ENCODE data around the gene SMIM3. TPM values are rescaled to one million over a fixed set of nuclear protein-coding genes. Genes with fewer than 3 reads are reported as not detected.
"Not testable (repeated sequence)": the region's sequence is repeated elsewhere in the genome, so short reads cannot be mapped to it uniquely, and the experiment has no call there.

Gene SMIM3
- total RNA-seq, 1 donor from 2014 or later: 8.2 TPM

DNA sequence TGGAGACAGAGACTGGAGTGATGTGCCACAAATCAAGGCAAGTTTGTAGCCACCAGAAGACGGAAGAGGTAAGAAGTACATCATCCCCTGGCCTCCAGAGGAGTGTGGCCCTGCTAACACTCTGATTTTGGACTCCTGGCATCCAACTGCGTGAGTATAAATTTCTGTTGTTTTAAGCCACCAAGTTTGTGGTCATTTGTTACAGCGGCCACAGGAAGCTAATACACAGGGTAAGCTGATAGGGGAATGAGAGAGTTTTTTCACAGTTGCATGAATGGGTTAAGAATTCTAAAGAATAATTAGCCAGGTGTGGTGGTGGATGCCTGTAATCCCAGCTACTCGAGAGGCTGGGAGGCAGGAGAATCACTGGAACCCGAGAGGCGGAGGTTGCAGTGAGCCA, 25.8 kb downstream of the SMIM3 start:
- Mint-ChIP-seq H3K4me1 (ENCODE audit: unreplicated experiment) (peaks cover 11% of the 10 kb centered on the region), H3K27ac (no peak overlapping the region), H3K9me3 (peaks cover 5% of the 10 kb centered on the region)

DNA sequence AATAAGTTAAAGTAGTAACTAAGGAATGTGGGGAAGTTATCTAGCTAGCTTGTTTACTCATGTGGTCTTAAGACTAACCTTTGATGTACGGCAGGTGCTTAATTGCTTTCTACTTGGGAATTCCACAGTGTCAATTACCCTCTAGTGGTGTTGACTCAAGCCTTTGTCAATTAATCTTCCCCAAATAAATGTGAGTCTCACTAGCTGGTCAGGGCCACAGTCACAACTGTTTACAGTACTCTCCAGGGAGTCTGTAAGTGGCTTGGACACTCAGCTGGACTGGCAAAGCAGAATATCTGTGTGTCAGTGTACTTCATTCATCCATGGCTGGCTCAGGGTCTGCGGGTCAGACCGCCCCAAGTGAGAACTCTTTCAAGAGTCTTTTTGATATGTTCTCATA, 30.8 kb downstream of the SMIM3 start:
- H3K4me3 Mint-ChIP-seq: no peak overlapping the region
- peaks cover under 1% of the 10 kb centered on the region for H3K9me3 Mint-ChIP-seq
- H3K4me1 Mint-ChIP-seq (ENCODE audit: unreplicated experiment): no peaks in the 10 kb centered on the region
- no peak for DNase-seq (ENCODE audit: extremely low spot score, unreplicated experiment)
- H3K27me3 Mint-ChIP-seq: peaks cover 7% of the 10 kb centered on the region
- TF ChIP-seq, protein P1, sequence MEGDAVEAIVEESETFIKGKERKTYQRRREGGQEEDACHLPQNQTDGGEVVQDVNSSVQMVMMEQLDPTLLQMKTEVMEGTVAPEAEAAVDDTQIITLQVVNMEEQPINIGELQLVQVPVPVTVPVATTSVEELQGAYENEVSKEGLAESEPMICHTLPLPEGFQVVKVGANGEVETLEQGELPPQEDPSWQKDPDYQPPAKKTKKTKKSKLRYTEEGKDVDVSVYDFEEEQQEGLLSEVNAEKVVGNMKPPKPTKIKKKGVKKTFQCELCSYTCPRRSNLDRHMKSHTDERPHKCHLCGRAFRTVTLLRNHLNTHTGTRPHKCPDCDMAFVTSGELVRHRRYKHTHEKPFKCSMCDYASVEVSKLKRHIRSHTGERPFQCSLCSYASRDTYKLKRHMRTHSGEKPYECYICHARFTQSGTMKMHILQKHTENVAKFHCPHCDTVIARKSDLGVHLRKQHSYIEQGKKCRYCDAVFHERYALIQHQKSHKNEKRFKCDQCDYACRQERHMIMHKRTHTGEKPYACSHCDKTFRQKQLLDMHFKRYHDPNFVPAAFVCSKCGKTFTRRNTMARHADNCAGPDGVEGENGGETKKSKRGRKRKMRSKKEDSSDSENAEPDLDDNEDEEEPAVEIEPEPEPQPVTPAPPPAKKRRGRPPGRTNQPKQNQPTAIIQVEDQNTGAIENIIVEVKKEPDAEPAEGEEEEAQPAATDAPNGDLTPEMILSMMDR (conservative IDR thresholded peaks at IDR 0.05): no peak
- no peak overlapping the region for H3K27ac Mint-ChIP-seq
- H3K36me3 Mint-ChIP-seq: no peaks in the 10 kb centered on the region

More for the DNA sequence above, 25.8 kb downstream of the SMIM3 start:
- H3K36me3 Mint-ChIP-seq: no peaks in the 10 kb centered on the region
- H3K27me3 Mint-ChIP-seq: peaks cover 17% of the 10 kb centered on the region
- TF ChIP-seq, protein P1 (conservative IDR thresholded peaks at IDR 0.05): no peak
- no peak overlapping the region for H3K4me3 Mint-ChIP-seq
- DNase-seq (ENCODE audit: extremely low spot score, unreplicated experiment): no peak

DNA sequence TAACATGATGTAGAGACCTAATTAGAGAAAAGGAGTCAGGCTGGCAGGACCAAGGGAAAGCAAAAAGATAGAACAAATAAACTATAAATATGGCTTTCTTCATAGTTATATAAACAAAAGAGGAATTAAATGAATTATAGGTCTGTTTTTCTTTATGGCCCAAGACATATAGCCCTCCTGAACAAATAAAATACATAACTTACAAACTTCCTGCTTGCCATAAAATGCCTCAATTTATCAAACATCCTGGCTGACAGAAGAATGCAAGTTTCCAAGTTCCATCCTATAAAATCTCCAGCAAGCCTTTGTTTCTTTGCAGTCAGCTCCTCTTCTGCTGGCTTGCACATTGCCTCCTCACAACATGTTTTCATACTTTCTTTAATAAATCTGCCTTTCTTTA, 36.5 kb downstream of the SMIM3 start:
- Mint-ChIP-seq H3K36me3 (no peaks in the 10 kb centered on the region), H3K4me1 (ENCODE audit: unreplicated experiment) (no peaks in the 10 kb centered on the region), H3K4me3 (no peak overlapping the region), H3K27ac (no peak overlapping the region), H3K9me3 (peaks cover 8% of the 10 kb centered on the region), H3K27me3 (peaks cover 7% of the 10 kb centered on the region)
- DNase-seq (ENCODE audit: extremely low spot score, unreplicated experiment): no peak
- TF ChIP-seq, protein P1 (conservative IDR thresholded peaks at IDR 0.05): no peak

DNA sequence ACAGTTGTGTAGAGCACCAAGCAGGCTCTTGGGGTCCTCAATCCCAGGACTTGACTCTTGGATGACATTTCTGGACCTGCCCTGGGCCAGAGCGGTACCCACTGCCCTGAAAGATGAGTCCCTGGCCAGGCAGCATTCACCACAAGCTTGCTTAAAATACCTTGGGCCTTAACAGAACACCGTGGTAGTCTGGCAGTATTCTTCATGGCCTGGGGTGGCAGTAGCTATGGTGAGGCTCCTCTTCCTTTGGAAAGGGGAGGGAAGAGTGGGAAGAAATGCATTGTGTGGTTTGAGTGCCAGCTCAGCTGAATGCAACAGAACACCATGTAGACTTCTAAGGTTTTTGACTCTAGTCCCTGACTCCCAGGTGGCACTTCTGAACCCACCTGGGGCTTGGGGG, 38.4 kb downstream of the SMIM3 start:
- no peak overlapping the region for H3K4me3 Mint-ChIP-seq
- TF ChIP-seq, protein P1 (conservative IDR thresholded peaks at IDR 0.05): no peak
- no peak for DNase-seq (ENCODE audit: extremely low spot score, unreplicated experiment)
- H3K27ac Mint-ChIP-seq: no peak overlapping the region
- no peaks in the 10 kb centered on the region for H3K36me3 Mint-ChIP-seq
- H3K9me3 Mint-ChIP-seq: peaks cover 8% of the 10 kb centered on the region
- H3K4me1 Mint-ChIP-seq (ENCODE audit: unreplicated experiment): no peaks in the 10 kb centered on the region
- peaks cover 12% of the 10 kb centered on the region for H3K27me3 Mint-ChIP-seq

DNA sequence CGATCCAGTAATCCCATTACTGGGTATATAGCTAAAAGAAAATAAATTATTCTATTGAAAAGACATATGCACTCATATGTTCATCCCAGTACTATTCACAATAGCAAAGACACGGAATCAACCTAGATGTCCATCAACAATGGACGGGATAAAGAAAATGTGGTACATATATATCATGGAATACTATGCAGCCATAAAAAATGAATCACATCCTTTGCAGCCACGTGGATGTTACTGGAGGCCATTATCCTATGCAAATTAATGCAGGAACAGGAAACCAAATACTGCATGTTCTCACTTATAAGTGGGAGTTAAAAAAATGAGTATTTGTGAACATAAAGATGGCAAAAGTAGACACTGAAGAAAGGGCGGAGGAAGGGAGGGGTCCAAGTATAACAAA, 51.2 kb downstream of the SMIM3 start:
- no peak for DNase-seq (ENCODE audit: extremely low spot score, unreplicated experiment)
- no peak overlapping the region for H3K27ac Mint-ChIP-seq
- no peaks in the 10 kb centered on the region for H3K36me3 Mint-ChIP-seq
- H3K27me3 Mint-ChIP-seq: peaks cover 9% of the 10 kb centered on the region
- no peaks in the 10 kb centered on the region for H3K4me1 Mint-ChIP-seq (ENCODE audit: unreplicated experiment)
- no peak overlapping the region for H3K4me3 Mint-ChIP-seq
- TF ChIP-seq, protein P1 (conservative IDR thresholded peaks at IDR 0.05): no peak
- peaks cover 9% of the 10 kb centered on the region for H3K9me3 Mint-ChIP-seq

DNA sequence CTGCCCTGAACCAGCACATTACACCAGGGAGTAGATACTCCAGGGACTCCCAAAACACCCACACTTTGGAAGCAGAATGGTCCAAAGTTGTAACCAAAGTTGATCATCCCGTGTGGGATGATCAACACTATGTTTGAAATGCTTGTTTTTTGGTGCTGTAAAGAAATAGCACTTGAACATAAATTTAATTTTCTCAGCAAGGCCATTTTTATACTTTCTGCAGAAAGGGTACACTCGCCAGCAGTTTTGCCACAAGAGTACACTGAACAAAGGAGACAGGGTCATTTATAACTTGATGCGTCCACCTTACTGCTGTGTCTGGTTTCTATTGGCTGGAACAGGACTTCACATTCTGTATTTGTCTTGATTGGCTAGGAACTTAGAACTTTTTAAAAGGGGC, 53.3 kb downstream of the SMIM3 start:
- H3K36me3 Mint-ChIP-seq: not testable (repeated sequence)

More for the DNA sequence above, 53.3 kb downstream of the SMIM3 start:
- not testable (repeated sequence) for H3K4me1 Mint-ChIP-seq (ENCODE audit: unreplicated experiment); H3K4me3 Mint-ChIP-seq; H3K9me3 Mint-ChIP-seq; H3K27ac Mint-ChIP-seq; H3K27me3 Mint-ChIP-seq; DNase-seq (ENCODE audit: extremely low spot score, unreplicated experiment)
